NCI-H1694 treated with DMSO at 0.1 percent for 48 hours (cell line): Measurements from ENCODE around the gene HIBCH.
"Not testable (repeated sequence)": the region's sequence is repeated elsewhere in the genome, so short reads cannot be mapped to it uniquely, and the experiment has no call there.

Experiments used
- DNase-seq: peaks from one replicate; lab custom pipeline; 2025; lab: John Stamatoyannopoulos, UW

HIBCH gene

DNA sequence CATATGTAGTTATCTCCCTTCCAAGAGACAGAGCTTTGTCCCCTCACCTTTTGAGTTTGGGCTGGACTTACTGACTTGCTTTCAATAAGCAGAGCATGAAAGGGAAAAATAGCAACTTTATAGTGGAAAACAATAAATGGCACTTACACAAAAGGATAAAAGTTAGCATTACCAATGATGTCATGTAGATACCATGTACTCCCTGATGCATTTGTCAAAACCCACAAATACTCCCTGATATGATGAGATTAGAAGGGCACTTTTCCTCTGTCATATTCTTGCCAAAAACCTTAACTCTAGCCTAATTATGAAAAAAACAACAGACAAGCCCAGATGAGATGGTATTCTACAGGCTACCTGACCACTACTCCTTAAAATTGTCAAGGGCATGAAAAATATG lies 16.0 kb downstream of the HIBCH start:
- no peak for DNase-seq

GRCh38 chr2:190302052-190302451 lies 17.6 kb downstream of the HIBCH start:
- no peak for DNase-seq

DNA sequence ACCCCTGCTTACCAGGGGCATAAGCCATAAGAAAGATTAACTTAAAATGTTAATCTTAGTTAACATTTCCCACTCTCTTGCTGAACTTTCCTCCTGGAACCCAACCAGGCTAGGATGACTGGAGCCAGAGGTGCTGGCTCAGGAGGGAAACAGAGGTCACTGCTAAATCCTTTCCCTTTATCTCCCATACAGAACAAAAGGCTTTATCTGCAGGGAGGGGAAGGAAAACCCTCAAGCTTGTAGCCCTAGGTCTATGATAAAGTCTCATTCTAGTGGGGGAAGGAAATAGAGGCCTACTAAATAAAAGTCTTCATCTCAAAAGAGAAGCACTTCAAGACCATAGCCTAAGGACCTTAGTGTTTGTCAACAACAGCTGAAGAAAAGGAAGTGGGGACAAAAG lies 18.6 kb downstream of the HIBCH start:
- no peak for DNase-seq

GRCh38 chr2:190297880-190298279 lies 21.7 kb downstream of the HIBCH start:
- not testable (repeated sequence) for DNase-seq

DNA sequence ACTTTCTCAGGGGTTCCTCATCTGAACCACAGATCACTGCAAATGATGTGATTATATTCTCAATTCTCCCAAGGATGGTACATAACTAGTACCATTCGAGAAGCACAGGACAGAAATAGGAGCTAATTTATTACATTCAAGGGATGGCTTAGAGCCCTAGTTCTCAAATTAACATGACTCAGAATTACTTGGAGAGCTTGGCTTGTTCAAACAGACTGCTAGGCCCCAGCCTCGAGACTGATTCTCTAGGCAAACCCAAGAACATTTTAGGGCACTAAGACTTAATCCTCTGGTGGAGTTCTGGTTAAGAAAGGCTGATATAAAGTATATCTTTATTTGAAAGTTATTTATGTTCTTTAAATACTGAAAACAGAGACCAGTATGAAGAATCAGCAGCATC lies 35.8 kb downstream of the HIBCH start:
- DNase-seq: no peak

DNA sequence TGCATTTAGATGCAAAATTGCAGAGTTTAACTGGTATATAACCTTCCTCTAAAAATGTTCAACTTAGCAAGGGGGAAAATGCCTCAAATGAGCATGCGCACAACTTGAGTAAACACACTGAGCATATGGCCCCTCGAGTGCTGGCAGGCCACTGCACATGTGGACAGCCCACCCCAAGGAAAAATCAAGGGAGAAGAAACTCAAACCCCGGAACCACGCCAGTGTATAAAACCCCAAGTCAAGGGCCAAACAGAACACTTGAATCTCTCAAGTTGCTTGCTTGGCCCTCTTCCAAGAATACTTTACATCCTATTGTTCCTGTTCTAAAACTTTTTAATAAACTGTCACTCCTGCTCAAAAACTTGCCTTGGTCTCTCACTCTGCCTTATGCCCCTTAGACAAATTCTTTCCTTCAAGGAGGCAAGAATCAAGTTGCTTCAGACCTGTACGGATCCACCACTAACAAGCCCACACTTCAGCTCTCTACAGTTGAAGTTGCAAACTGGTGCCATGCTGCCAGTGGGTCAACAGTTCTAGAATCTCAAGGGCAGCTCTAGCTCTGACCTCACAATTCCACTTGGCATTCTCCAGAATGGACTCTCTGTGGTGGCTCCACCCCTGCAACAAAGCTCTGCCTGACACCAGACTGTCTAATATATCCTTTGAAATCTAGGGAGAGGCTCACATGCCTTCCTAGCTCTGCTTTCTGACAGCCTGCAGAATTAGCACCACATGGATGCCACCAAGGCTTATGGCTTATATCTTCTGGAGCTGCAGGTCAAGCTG lies 38.9 kb downstream of the HIBCH start:
- no peak for DNase-seq

- DNase-seq: not testable (repeated sequence)
Observed at GRCh38 chr2:190279256-190280134, 40.1 kb downstream of the HIBCH start.

DNA sequence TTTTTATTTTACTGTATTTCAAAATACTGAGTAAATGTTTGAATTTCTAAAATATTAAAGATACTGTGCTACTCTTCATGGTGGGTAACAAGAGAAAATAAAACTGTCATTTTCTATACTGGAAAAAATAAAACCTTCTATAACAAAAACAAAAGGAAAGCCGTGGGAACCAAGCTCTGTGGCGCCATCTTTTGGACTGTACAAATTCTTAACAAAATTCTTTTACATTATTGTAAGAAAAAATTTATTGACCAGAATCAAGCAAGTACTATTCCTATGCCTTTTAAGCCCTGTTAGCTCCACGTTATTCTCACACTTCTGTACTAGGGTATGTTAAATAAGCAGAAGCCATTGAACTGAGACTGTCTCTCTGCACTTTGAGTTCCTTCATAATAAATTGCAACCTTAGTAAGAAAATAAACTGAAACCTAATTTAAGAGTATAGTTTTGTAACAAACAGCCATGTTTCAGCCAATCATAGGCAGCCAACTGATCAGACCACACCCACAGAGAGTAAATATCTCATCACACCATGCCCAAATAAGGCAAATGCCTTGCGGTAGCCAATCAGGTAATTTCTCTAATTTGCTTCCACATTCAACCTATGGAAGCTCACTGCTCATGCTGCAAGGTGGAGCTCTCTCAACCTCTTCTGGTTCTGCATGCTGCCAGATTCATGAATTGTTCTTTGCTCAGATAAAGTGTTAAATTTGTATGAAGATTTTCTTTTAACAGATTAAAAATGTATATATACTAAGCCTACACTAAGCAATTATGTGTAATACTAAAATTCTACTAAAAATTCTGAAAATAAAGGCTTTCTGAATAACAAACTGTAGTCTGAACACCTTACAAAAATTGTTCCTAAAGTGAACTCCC lies 42.2 kb downstream of the HIBCH start:
- DNase-seq: peak; percentile 30

DNA sequence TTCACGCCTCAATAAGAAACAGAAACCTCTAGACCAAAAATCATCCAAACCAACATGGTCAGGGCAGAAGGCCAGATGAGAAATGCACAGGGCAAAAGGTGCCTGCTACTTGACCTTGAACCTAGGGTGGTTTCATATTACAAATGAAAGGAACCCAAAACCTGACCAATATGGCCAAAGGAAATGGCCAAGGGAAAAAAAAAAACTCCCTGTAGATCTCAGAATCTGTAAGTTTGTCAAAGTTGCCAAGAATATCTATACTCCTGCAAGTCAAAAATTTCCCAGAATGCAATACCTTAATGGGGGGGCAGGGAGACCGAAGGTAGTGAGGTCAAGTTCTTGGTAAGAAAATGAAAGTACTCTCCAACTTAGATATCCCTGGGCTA lies 47.2 kb downstream of the HIBCH start:
- no peak for DNase-seq

DNA sequence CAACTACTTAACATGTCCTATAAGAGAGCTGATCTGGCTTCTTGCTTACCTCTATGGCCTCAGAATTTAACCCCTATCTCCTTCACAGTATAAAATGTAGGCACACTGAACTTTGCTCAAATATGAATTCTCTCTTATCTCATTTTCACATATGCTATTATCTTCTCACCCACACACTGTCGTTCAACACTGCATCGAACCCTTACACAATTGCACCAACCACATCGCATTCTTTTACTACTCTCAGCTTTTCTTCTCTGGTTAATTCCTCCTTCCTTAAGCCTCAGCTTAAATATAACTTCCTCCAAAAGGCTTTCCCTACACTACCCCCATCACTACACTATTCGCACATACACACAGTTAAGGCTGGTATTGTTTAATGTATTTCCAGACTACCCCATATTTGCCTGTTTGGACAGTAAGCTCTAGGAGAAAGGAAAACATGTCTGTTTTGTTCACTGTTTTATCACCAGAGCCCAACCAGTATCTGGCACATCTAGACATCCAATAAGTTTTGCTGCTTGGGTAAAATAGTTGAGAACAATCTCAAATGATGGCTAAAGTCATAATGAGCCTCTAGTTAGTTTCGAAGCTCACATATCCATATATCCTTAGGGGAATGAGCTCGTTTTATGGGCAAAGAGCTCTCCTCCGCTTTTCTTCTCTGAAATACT lies 47.7 kb downstream of the HIBCH start:
- DNase-seq: no peak

DNA sequence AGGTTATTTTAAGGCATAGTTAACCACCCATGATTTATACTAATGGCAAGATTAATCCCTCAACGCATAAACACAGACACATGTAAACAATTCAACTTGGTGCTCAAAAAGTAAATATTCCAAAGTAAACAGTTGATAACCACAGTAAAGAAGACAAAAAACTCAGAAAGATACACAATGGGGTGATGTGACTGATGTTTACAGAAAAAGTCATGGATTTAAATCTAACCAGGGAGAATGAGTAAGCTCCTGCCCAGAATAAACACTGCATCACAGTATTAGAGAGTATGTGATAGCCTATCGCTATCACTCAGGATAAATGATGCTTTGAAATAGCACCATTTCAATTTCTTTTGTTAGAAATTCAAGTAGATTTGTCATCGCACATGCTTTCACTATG lies 49.3 kb downstream of the HIBCH start:
- DNase-seq: no peak

DNA sequence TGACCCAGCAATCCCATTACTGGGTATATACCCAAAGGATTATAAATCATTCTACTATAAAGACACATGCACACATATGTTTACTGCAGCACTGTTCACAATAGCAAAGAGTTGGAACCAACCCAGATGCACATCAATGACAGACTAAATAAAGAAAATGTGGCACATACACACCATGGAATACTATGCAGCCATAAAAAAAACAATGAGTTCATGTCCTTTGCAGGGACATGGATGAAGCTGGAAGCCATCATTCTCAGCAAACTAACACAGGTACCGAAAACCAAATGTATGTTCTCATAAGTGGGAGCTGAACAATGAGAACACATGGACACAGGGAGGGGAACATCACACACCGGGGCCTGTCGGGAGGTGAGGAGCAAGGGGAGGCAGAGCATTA lies 49.9 kb downstream of the HIBCH start:
- not testable (repeated sequence) for DNase-seq

GRCh38 chr2:190267302-190267701 lies 52.3 kb downstream of the HIBCH start:
- DNase-seq: no peak

DNA sequence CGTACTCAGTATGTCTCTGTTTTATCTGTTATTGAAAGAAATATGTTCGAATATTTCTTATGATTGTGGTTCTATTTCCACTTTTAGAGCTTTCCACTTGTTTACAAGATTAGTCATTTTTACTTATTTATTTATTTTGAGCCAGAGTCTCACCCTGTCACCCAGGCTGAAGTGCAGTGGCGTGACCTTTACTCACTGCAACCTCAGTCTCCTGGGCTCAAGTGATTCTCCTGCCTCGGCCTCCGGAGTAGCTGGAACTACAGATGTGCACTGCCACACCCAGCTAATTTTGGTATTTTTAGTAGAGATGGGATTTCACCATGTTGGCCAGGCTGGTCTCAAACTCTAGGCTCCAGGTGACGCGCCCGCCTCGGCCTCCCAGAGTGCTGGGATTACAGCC lies 53.3 kb downstream of the HIBCH start:
- DNase-seq: no peak

- no peak for DNase-seq
Observed at GRCh38 chr2:190261851-190262250, 57.8 kb downstream of the HIBCH start.

- no peak for DNase-seq
Observed at GRCh38 chr2:190256087-190256486, 63.5 kb downstream of the HIBCH start.

GRCh38 chr2:190255676-190256075 lies 64.0 kb downstream of the HIBCH start:
- DNase-seq: no peak

- DNase-seq: no peak
Observed at GRCh38 chr2:190254063-190254850, 65.4 kb downstream of the HIBCH start.

DNA sequence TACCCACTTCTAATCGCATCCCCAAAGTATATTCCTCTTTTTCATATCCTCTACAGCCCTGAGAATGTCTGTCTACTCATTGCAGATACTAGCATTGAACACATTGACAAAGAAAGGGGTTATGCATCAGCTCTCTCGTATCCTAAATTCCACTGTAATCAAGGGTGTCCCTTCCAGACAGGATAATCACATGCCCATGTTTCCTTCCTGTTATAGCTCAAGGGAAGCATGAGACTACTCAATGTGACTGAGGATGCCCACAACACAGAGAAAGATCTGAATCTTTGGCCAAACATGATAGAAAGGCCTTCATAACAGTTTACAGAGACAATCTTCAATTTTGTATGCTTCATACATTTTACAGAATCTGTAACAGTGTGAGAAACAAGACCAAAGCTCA lies 69.2 kb downstream of the HIBCH start:
- DNase-seq: no peak

GRCh38 chr2:190235551-190236075 lies 84.0 kb downstream of the HIBCH start:
- DNase-seq: no peak

DNA sequence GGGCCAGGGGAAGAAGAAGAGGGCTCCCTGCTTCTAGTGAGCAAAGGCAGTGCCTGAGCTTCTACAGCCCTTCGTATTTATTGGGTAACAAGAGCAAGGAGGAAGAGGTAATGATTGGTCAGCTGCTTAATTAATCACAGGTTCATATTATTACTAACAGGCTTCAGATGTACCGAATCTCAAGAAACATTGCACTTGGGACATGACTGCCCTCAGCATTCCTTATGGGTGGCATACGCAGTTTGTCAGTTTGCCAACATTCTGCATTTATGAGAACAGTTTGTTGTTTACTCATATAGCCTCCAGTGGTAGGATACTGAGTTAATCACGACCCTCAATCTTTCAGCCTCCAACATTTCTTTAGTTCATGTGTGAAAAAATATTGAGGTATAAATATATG lies 84.5 kb downstream of the HIBCH start:
- DNase-seq: no peak
